ENCODE measurements around the gene KIAA0232. TPM values are rescaled to one million over a fixed set of nuclear protein-coding genes. Genes with fewer than 3 reads are reported as not detected.

Gene KIAA0232, protein sequence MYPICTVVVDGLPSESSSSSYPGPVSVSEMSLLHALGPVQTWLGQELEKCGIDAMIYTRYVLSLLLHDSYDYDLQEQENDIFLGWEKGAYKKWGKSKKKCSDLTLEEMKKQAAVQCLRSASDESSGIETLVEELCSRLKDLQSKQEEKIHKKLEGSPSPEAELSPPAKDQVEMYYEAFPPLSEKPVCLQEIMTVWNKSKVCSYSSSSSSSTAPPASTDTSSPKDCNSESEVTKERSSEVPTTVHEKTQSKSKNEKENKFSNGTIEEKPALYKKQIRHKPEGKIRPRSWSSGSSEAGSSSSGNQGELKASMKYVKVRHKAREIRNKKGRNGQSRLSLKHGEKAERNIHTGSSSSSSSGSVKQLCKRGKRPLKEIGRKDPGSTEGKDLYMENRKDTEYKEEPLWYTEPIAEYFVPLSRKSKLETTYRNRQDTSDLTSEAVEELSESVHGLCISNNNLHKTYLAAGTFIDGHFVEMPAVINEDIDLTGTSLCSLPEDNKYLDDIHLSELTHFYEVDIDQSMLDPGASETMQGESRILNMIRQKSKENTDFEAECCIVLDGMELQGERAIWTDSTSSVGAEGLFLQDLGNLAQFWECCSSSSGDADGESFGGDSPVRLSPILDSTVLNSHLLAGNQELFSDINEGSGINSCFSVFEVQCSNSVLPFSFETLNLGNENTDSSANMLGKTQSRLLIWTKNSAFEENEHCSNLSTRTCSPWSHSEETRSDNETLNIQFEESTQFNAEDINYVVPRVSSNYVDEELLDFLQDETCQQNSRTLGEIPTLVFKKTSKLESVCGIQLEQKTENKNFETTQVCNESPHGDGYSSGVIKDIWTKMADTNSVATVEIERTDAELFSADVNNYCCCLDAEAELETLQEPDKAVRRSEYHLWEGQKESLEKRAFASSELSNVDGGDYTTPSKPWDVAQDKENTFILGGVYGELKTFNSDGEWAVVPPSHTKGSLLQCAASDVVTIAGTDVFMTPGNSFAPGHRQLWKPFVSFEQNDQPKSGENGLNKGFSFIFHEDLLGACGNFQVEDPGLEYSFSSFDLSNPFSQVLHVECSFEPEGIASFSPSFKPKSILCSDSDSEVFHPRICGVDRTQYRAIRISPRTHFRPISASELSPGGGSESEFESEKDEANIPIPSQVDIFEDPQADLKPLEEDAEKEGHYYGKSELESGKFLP (N-terminal part only)
- 10 to 100 TPM; 19.3 to 21.9 (median 21.2) TPM for polyA plus RNA-seq (ENCODE audit: insufficient read length in 10 of 10)
- long read RNA-seq, donor 1, partial matches to known transcripts, result 6 of 8 reads
- long read RNA-seq, donor 1, other reads (novel, unspliced or antisense), result 0 of 8 reads
- long read RNA-seq, donor 2, partial matches to known transcripts, result 9 of 9 reads
- long read RNA-seq, donor 2, other reads (novel, unspliced or antisense), result 0 of 9 reads
- long read RNA-seq, donor 3, result 0 reads
- long read RNA-seq, donor 4, result 0 reads
- long read RNA-seq, donor 5, partial matches to known transcripts, result 0 of 2 reads
- long read RNA-seq, donor 5, other reads (novel, unspliced or antisense), result 0 of 2 reads
- long read RNA-seq, donor 6, partial matches to known transcripts, result 20 of 21 reads
- long read RNA-seq, donor 6, other reads (novel, unspliced or antisense), result 0 of 21 reads
- long read RNA-seq, donor 7, partial matches to known transcripts, result 13 of 13 reads
- long read RNA-seq, donor 7, other reads (novel, unspliced or antisense), result 0 of 13 reads
- long read RNA-seq, donor 8, result 0 reads
- long read RNA-seq, donor 9, result 0 reads

DNA sequence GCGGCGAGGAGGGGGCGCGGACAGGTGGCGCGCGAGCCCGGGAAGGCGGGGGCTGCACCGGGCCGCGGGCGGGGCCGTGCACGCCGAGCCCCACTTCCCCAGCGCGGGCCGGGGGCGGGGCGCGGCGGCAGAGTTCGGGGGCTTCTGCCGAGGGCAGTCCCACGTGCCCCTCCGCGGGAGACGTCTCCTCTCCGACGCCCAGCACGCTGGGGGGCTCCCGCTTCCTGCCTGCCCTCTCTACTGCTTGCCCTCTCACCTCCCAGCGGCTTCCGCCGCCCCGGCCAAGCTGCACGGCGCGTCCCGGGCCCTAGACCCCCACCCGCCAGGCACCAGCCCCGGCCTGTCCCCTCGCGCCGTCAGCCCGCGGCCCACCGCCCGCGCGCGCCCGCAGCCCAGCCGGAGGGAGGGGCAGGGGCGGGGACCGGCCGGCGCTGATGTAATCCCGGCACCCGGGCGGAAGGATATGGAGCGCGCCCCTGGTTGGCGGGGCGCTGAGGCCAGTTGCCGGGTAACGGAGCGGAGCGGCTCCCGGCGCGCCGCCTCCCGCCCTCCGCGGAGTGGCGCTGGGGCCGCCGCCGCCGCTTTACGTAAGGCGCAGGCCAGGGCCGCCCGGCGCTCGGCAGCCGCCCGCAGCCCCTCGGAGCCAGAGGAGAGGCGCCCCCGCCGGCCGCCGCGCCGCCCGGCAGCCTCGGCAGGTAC lies at the start of gene KIAA0232:
KIAA0232 (plus strand) TSS at position 581 of the 699 bp plus-strand sequence. CDS start 41,727 bp downstream, outside the sequence.
- DNase-seq, result peak; percentile 94 to 97 (median 96)

DNA sequence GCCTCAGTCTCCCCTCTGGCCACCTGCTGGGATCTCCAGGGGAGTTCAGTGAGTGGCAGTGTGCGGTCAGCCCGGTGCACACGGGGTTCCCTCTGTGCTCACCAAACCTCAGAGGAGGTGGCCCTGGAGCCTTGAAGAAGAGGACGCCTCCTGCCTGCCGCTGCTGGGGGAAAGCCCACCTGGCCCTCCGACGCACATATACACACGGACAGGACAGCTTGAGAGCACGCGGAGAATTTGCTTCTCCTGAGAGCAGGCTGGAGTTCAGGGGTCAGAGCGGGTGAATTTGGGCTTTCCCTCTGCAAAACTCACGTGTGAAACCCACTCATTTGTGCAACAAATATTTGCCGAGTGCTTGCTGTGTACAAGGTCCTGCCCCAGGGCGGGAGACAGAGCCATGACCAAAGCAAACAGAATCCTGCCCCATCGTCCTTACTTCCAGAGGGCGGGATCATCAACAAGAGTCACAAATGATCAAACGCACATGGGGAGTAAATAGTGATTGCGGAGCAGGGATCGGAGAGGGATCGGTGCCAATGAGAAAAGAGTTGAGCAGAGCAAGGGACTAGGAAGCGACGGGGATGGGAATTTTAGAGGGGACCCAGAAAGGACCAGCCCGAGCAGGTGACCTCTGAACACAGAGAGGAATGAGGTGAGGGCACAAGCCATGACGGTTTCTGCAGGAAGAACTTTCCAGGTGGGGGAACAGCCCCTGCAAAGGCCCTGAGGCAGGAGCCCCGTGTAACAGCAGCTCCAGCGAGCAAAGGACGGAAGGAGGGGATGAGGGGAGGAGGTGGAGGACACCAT lies 49.0 kb upstream of the KIAA0232 start:
- DNase-seq, result no peak

DNA sequence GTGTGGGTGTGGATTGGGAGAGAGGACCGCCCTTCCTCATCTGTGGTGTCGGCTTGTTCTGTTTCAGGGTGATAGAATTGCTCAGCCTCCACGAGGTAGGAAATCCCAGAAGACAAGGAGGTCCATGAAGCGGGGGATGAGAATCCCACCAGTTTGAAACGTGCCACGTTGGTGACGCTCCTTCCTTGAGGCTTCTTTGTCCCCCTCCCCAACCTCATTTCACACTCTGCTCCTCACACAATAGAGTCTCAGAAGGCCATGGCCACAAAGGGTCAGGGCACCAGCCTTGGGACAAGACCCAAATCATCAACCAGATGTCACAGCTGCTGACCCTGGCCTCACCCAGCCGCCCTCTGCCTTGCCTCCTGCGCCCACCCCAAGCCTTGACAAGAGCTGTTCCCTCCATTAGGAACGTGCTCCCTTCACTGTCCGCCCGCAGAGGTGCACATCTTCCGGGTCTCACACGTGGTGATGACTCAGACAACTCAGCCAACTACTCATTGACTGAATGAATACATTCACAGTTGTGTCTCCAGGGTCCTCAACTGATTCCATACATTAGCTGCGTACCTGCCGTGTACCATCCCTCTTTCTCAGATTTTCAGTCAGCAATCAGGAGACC lies 48.3 kb upstream of the KIAA0232 start:
- no peak for DNase-seq

DNA sequence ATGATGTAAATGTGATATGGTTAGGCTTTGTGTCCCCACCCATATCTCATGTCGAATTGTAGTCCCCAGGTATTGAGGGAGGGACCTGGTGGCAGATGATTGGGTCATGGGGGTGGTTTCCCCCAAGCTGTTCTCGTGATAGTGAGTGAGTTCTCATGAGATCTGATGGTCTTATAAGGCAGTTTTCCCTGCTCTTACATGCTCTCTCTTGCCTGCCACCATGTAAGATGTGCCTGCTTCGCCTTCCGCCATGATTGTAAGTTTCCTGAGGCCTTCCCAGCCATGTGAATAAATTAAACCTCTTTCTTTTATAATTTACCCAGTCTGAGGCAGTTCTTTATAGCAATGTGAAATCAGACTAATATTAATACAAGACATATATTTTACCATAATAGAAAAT lies 42.6 kb upstream of the KIAA0232 start:
- DNase-seq, result no peak

DNA sequence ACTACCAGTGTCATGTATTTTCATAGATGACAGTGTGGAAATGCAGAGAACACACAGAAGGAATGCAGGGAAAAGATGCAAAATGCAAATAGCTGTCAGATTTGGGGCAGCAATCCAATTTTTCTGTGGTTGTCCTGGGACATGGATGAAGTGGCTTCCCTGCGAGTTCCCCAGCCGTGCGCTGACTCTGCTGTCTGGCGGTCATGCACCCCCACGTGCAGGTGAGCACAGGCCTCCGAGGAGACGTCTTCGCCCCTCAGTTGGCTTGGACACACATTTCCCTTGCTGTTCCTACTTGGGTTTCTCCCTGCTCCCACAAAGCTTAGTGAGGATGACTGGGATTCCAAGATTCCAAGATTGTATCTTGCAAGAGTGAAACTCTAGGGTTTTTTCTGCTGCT lies 42.2 kb upstream of the KIAA0232 start:
- DNase-seq, result no peak

DNA sequence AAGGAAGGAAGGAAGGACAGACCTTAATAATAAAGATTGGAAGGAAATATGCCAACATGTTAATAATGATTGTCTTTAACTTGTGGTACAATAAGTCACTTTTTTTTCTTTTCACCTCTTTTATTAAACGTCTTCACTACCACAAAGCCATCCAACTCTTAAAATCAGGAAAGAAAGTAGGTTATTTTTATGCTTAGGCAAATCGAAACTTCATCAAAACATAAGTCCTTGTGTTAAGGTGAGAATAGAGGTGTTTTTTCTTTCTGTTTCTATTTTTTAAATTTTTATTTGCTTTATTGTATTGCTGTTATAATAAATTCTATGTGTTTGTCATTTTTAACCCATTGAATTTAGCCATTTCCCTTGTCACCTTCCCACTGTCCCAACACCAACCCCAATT lies 40.0 kb upstream of the KIAA0232 start:
- DNase-seq, result no peak

DNA sequence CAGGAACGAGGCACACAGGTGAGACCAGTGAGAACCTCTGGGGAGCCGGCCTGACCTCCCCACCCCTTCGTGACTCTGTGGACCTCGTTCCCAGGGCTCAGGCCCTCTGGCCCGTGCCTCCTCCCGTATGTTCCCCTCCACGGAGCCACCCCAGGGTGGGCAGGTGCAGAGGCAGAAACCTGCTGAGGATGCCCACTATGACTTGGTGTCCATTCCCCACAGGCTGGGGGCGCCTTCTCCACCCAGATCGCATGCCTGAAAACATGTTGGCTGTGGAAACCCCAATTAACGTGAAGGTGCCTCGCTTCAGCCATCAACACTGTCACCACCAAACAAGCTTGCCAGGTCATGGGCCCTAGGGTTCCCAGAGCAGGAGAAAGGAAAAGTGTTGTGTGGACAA lies 39.5 kb upstream of the KIAA0232 start:
- no peak for DNase-seq

DNA sequence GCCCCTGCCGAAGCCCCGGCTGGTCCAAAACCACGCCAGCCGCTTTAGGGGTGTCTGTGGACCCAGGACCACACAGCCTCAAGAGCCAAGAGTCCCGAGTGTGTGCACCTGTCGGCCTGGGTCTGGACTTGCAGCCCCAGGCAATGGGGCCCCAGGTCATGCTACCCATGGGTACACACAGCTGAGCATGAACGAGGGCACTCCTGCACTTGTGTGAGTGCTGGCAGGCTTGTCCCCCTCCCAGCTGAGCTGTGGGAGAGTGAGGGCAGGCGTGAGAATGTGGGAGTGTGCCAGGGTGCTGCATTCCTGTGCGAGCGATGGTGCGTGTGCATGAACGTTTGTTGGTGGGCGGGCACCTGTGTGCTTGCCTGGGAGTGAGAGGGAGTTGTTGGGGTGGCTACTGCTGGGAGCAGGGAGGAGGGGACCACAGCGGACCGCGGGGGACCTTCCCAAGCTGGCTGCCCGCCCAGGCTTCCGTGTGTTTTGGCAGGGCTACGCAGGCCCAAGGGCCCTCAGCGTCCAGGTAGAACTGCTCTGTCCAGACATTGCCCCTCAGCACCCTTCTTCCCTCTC lies 35.7 kb upstream of the KIAA0232 start:
- DNase-seq, result no peak

DNA sequence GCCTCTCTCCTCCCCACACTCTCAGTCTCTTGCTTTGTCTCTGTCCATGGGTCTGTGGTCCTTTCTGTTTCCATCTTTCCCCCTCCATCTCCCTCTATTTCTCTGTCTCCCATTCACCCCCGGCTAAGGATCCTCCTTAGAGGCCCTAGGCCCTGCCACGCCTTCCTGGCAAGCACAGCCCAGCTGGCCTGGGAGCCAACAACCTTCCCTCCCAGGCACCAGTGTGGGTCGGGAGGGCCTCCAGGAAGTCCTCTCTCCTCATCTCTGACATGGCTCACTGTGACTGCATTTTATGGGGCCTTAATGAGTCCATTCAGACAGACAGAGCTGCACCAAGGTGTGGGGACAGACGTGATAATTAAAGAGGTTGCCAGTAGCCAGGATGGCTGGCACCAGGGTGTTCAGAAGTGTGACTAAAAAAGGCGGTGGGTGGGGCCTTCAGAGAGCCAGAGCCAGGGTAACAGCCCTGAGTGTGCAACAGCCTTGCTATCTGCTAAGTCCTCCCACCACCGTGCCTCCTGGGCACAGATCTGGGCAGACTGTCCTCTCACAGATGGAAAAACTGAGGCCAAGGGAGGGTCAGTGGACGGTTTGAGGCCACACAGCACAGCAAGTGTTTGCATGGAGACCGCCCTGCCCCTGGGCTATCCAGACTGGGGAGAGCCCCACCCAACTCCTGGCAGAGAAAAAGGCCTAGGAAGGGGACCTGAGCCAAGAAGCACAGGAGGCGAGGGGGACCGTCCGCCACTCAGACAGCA lies 35.1 kb upstream of the KIAA0232 start:
- DNase-seq, result peak in 1 of 3 donors; percentile 43

DNA sequence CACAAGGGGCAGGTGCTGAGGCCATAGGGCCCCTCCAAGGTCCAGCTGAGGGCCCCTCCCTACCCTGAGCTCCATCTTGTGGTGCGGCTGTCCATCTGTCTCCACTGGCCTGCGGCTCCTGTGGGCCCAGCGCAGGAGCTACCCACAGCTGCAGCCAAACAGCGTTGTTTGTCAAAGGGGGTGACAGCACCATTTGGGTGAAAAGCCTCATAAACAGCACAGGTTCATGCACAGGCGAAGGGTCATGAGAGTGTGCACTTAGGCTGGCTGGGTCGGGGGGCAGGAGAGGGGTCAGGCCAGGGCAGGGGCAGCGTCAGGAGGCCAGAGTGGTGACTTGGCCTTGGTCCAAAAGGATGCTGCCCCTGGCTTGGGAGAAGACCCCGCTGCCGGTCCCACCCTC lies 34.2 kb upstream of the KIAA0232 start:
- no peak for DNase-seq

DNA sequence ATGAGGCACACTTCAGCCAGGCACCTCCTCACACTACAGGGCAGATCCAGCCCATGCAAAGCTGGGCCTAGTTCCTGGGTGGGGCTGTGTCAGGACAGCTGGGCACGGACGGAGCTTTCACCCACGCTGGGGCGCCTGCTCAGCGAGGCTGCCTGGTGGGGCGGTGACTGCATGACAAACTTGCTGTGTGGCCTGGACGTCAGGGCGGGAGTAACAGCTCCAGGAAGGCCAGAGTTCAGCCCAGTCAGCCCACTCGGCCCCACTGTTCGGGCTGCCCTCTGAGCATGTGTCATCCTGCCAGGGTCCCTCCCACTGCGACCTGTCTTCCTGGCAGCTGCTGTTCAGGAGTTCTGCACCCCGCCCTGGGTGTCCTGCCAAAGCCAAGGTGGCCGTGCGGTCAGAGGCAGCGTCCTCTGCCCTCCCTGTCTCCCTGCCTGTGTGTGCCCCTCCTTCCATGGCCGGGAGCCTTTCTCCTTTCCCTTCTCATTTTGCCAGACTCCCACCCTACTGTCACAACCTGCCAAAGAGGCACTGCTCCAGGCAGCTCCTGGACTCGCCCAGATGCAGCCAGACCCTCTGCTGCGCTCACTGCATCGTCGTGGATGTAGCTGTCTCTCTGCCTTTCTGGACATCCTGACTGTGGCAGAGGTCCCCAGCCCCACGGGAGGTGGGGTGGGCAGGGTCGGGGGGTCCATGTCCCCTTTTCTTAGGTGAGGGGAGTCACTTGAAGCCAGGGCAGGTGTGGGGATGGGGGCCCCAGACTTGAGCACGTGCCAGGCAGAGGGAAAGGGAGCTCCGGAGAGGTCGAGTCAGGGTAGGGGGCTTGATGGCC lies 33.0 kb upstream of the KIAA0232 start:
- peak in 2 of 3 donors; percentile 50 to 67 for DNase-seq

DNA sequence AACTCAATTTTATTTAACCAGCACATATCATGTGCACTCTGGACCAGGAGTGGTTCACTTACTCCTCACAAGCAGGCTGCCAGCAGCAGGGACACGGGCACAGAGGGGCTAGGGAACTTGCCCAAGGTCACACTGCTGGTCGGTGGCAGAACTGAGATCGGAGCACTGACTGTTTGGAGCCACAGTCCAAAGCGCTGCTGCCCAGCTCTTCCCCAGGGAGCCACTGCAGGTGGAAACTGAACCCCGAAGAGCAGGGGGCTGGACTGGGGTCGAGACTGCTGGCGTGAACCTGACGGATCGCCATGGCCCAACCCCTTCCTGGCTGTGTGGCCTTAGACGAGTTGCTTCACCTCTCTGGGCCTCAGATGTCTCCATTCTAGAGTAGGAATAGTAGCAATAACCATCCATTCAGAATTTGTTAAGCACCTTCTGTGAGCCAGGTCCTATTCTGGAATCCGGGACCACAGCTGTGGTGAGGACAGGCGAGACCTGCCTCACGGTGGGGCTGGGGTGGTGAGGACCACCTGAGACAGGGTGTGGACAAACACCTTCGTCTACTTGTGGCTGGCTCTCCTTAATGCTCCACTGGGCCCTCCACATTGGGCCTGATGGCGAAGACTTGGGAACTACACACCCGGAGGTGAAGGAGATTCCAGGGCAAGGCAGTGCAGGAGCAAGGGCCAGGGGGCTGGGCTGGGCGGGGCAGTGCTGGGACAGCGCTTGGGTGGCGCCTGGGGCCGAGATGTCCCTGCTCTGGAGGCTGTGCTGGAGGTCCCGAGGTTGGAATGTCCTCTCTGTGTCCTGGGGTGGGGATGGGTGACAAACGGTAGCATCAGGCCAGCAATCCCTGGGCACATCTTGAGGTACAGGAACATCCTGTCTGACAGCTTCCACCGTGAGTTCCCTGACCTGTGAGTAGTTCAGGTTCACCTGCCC lies 32.0 kb upstream of the KIAA0232 start:
- no peak for DNase-seq

DNA sequence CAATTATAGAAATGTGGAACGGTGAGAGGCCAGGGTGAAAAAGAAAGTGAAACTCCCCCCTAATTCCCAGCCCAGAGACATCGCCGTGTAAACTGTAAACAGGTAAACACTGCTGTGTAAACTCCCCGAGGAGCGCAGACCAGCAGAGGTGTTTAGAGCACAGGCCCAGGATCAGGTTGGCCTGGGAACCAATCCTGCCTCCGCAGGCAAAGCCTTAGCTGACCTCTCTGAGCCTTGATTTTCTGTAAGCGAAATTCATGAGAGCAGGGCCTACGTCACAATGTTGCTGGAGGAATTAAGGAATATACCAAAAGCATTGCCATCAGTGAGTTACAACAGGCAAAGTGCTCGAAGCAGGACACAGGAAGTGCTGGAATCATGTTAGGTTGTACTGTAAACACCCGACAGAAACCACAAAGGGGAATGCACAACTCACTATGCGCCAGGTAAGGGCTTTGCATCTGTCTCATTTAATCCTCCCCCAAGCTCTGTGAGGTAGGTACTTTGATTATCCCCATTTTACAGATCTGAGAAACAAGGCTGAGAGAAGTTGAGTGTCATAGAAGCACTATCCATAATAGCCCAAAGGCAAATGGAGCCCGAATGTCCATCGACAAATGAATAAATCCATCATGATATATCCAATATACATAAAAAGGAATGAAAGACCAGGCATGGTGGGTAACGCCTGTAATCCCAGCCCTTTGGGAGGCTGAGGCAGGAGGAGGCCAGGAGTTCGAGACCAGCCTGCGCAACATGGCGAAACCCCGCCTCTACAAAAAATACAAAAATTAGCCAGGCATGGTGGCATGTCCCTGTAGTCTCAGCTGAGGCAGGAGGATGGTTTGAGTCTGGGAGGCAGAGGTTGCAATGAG lies 30.7 kb upstream of the KIAA0232 start:
- DNase-seq, result no peak

DNA sequence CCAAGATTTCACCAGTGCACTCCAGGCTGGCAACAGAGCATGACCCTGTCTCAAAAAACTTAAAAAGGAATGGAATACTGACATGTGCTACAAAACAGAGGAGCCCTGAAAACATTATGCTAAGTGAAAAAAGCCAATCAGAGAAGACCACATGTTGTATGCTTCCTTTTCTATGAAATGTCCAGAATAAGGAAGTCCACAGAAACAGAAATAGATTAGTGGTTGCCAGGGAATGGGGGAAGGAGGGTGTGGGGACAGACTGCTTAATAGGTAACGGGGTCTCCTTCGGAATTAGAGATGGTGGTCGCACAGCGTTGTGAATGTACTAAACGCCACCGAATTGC lies 30.1 kb upstream of the KIAA0232 start:
- no peak for DNase-seq

DNA sequence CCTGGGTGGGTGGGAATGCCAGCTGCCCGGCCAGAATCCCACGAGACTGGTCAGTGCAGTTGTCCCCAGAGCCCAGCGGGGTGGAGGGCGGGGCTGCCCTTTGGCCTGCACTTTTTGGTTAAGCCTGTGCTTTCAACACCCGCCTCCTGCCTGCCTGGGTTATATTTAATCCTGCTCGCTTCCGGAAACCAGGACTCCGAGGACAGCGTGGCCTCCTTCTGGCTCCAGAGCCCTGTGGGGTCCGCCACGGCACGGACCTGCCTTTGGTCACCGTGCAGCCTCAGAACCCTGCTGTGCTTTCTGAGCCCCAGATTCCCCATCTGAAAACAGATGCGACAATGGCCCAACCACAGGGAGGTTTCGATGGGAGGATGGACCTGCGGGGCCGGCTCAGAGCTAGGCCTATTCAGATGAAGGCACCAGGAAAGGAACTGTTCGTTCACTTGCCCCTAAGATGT lies 29.4 kb upstream of the KIAA0232 start:
- DNase-seq, result no peak

All from muscle of back (tissue), 13 donors.